ENCODE measurements around the gene FMNL3. TPM values are rescaled to one million over a fixed set of nuclear protein-coding genes. Genes with fewer than 3 reads are reported as not detected.

FMNL3 gene
- total RNA-seq, 1 donor from 2014 or later = 35.1 TPM

DNA sequence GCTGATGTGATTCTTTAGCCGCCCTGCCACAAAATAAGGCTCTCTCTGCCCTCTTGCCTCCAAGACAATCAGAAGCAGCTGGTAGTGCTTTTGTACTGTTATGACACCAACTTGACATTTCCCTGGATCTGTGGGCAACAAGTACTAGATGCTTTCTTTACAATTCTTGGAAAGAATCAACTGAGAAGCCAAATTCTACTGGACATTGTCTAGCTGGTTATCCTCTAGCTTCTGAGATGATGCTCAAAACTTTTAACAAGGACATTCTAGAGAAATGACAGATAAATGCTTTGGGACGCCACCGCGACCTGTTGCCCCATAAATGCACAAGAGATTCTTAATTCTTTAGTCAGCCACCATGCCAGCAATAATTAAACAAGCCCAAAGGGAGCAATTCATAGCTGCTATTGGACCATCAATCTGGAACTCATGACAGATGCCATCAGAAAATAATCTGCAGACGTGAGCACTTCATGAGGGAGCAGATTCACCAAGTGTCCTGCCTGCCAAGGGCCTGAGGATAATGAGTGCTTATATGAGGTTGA, 22.8 kb downstream of the FMNL3 start:
- TF ChIP-seq, protein P1, sequence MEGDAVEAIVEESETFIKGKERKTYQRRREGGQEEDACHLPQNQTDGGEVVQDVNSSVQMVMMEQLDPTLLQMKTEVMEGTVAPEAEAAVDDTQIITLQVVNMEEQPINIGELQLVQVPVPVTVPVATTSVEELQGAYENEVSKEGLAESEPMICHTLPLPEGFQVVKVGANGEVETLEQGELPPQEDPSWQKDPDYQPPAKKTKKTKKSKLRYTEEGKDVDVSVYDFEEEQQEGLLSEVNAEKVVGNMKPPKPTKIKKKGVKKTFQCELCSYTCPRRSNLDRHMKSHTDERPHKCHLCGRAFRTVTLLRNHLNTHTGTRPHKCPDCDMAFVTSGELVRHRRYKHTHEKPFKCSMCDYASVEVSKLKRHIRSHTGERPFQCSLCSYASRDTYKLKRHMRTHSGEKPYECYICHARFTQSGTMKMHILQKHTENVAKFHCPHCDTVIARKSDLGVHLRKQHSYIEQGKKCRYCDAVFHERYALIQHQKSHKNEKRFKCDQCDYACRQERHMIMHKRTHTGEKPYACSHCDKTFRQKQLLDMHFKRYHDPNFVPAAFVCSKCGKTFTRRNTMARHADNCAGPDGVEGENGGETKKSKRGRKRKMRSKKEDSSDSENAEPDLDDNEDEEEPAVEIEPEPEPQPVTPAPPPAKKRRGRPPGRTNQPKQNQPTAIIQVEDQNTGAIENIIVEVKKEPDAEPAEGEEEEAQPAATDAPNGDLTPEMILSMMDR (IDR thresholded peaks at IDR 0.05; ENCODE audit: insufficient read depth, low read length, poor library complexity, severe bottlenecking) = no peak
- Histone ChIP-seq H3K36me3 (ENCODE audit: control insufficient read depth, insufficient read depth, low read length) (no peaks in the 10 kb centered on the region), H3K27me3 (ENCODE audit: control insufficient read depth, insufficient read depth, low read length) (no peaks in the 10 kb centered on the region), H3K4me3 (ENCODE audit: low read depth, low read length) (no peak overlapping the region)
- no peak for DNase-seq (ENCODE audit: low read depth)

DNA sequence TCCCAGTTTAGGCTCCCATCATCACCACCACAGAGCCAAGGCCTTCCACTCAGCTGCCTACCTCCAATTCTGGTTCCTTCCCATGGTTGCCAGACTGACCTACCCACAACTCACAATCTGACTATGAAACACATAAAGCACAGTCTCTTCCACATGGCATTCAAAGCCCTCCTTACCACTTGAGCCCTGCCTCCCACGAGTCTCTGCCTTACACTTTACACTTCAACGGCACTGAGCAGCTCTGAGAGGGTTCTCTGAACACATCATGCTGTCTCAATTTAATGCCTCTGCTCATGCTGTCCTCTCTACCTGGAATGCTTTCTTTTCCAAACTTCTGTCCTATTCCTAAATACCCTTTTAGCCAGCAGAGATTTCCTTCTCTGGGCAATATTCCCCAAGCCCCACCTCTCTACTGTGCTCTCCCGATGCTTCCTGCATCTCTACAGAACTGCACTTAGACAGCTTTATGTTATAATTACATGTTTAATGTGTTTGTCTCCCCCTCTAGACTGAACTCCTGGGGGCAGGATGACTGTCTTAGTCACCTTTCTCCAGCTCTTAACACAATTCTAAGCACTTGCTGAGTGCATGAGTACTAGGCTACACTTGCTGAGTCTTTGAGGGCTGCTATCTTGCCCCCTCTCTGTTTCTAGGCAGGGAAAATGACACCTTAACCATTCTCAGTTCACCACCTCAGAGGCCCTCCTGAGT, 23.5 kb downstream of the FMNL3 start:
- no peak for DNase-seq (ENCODE audit: low read depth)
- no peaks in the 10 kb centered on the region for H3K36me3 ChIP-seq (ENCODE audit: control insufficient read depth, insufficient read depth, low read length)
- no peaks in the 10 kb centered on the region for H3K27me3 ChIP-seq (ENCODE audit: control insufficient read depth, insufficient read depth, low read length)
- TF ChIP-seq, protein P1 (IDR thresholded peaks at IDR 0.05; ENCODE audit: insufficient read depth, low read length, poor library complexity, severe bottlenecking) = no peak
- no peak overlapping the region for H3K4me3 ChIP-seq (ENCODE audit: low read depth, low read length)

DNA sequence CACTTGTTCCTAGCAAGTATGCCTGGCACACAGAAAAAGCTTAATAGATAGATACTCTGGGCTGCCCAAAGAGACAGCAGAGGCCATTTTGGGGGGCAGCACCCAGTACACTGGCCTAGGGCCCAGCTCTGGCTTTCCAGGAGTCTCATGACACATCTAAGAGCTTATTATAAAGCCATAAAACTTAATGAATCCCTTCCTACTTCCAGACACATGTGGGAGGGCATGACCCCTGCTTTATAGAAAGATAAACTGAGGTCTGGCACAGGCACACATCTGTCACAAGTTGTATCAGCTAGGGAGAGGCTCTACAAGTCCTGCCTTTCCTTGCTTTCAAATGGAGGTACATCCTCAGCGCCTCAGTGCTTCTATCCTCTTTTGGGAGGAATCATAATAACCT, 27.1 kb downstream of the FMNL3 start:
- TF ChIP-seq, protein P1 (IDR thresholded peaks at IDR 0.05; ENCODE audit: insufficient read depth, low read length, poor library complexity, severe bottlenecking) = no peak

DNA sequence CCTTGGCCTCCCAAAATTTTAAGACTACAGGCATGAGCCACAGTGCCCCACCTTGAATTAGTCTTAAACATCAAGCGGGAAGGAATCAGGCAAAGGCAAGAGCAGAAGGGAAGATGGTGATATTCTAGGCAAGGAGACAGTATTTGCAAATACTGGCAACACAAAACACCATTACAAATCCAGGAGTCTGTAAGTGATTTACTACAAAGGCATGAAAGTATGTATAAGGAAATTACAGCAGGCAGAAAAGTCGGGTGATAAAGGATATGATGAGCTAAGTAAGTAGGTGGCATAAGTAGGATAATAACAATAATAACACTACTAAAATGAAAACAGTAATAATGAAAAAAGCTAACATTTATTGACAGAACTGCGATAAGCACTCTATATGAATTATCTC, 28.5 kb downstream of the FMNL3 start:
- no peak overlapping the region for H3K4me3 ChIP-seq (ENCODE audit: low read depth, low read length)
- DNase-seq (ENCODE audit: low read depth) = no peak
- TF ChIP-seq, protein P1 (IDR thresholded peaks at IDR 0.05; ENCODE audit: insufficient read depth, low read length, poor library complexity, severe bottlenecking) = no peak
- no peaks in the 10 kb centered on the region for H3K27me3 ChIP-seq (ENCODE audit: control insufficient read depth, insufficient read depth, low read length)
- H3K36me3 ChIP-seq (ENCODE audit: control insufficient read depth, insufficient read depth, low read length) = no peaks in the 10 kb centered on the region

More for the DNA sequence above, 27.1 kb downstream of the FMNL3 start:
- Histone ChIP-seq H3K27me3 (ENCODE audit: control insufficient read depth, insufficient read depth, low read length) (no peaks in the 10 kb centered on the region), H3K36me3 (ENCODE audit: control insufficient read depth, insufficient read depth, low read length) (no peaks in the 10 kb centered on the region), H3K4me3 (ENCODE audit: low read depth, low read length) (no peak overlapping the region)
- DNase-seq (ENCODE audit: low read depth) = no peak

DNA sequence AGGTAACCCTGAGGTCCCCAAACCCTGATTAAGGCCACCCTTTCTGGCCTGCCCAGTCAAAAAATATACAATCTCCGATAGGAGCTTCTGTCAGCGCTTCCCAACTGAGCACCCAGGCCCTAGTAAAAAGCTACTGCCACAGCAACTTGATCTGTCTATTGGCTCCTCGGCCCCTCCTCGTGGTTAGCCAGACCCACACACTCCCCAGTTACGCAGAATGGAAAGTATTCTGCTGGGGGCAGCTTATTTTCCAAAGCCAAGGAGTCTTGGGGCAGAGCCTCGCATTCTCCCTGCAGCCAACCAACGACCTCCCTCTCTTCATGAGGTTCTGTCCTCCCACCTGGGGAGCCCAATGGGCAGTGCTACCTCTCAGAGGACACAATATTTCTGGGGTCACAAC, 32.1 kb downstream of the FMNL3 start:
- no peaks in the 10 kb centered on the region for H3K27me3 ChIP-seq (ENCODE audit: control insufficient read depth, insufficient read depth, low read length)
- no peak for DNase-seq (ENCODE audit: low read depth)
- no peak overlapping the region for H3K4me3 ChIP-seq (ENCODE audit: low read depth, low read length)
- no peaks in the 10 kb centered on the region for H3K36me3 ChIP-seq (ENCODE audit: control insufficient read depth, insufficient read depth, low read length)
- TF ChIP-seq, protein P1 (IDR thresholded peaks at IDR 0.05; ENCODE audit: insufficient read depth, low read length, poor library complexity, severe bottlenecking) = no peak

All from kidney epithelial cell (primary cell).